NCI-H1694 treated with DMSO at 0.1 percent for 48 hours (cell line): ENCODE measurements around the gene RBM39.
"Not testable (repeated sequence)": the region's sequence is repeated elsewhere in the genome, so short reads cannot be mapped to it uniquely, and the experiment has no call there.

ENCODE experiments used
- DNase-seq: peaks from one replicate; lab custom pipeline; 2025; lab: John Stamatoyannopoulos, UW

The RBM39 gene

DNA sequence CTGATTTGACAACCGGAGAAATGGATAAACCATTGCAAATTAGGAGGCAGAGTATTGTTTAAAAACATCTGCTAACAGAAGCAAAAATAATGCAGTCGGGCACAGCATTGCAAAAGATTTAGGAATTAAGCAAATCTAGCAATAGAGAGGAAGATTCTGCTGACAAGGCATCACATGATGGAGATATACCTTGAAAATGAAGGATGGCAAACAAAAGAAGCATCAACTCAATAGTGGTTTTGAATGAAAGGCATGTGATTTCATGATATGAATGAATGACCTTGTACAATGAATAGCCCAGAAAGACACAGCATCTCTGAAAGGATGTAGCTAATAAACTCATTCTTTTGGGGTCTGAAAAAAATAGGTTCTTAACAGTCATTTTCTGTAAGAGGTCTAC is 8.6 kb upstream of the RBM39 start:
- no peak for DNase-seq

DNA sequence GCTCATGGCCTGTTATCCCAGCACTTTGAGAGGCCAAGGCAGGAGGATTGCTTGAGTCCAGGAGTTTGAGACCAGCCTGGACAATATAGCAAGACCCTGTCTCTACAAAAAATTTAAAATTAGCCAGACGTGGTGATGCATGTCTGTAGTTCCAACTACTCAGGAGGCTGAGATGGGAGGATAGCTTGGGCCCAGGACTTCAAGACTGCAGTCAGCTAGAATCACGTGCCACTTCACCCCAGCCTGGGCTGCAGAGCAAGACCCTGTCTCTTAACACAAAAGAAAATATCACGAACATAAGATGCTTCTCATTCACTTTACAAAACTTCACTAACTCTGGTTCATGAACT is 2.4 kb upstream of the RBM39 start:
- DNase-seq: not testable (repeated sequence)

DNA sequence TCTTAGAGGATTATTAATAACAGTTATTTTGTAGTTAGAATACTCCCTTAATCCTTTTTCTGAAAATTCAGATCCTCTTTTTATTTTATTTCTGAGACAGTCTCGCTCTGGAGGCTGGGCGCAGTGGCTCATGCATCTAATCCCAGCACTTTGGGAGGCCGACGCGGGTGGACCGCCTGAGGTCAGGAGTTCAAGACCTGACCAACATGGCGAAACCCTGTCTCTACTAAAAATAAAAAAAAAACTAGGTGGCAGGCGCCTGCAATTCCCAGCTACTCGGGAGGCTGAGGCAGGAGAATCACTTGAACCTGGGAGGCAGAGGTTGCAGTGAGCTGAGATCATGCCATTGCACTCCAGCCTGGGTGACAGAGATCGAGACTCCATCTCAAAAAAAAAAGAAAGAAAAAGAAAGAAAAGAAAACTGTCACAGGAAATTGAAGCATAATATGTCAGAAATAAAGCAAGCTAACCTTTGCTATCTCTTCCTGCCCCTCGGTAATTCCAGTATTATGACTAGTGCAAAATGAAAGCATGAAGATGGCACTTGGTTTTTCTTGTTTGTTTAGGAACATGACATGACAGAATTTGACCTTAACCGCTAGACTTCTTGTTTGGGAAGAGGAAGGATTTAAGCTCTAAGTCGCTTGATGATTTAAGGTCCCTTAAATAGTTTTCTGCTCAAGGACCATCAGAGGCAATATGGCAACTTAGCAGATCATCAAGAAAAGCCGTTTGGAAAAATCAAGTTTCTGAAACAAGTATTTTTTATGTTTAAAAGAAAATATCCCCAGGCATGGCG is 1.8 kb upstream of the RBM39 start:
- DNase-seq: no peak

DNA sequence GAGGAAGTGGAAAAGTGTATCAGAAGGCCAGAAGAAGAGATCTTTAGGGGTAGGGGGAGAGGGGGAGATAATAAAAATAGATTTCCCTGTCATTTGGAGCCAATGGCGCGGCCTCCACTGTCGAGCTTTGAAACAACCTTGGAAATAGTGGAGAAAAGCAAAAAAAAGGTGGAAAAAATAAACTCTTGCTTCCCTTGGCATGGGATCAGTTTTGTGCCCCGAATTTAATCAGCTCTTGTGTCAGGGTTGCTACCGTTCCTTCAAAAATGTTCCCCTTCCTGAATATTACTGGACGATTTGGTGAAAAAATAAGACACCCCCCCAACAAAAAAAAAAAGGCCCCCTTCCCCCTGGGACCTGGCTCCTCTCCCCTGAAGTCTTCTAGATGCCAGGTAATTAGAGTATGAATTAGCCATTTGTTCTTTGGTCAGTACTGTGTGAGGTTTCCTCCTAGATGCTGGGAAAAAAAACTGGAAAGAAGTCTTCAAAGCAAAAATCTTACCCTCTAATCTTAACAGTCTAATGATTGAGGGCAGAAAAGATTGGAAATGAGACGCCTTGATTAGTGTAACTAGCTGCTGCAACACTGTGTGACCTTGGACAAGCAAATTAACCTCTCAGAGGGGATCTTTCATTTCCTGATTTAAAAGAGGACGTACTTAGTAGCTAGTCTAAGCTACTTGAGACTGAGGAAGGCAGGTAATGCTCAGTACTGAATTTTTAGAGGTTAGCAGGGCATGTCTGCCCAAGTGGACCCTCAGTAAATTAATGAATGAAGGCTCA is 872 bp upstream of the RBM39 start:
- DNase-seq: no peak

DNA sequence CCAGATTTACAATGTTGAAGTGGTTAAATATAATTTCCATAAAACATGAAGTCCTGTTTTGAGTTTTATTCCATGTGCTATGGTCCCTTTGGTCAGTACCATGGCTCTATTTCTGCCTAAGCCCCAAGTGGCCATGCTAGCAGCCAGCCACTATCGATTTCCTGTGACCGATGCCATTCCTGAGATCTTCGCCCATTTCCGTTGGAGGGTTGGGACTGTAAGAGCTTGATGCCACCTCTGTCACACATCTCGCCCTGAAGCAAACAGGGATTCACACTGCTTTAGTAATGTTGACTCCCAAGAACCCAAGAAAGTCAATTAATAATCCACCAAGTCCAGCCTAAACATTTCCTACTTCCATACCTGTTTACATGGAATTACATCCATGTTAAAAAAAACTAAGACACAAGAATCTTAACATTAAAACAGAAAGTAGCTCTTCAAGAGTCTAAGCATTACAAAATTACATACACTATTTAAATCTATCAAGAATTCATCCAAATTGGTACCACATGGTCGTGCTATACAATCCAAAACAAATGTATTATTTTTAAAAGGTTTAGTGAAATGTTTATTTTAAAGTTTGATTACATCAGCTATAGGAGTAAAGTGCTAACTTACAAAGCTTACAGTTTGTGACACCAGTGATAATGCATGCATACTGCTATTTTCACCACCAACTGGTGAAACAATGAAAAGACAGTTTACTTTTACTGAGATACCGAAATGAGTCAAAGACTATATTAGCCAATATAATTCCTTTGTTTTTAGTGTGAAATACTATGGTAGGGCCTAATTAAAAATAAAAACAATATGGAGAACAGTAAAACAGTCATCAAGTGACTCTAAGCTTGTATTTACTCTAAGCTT is 2.5 kb downstream of the RBM39 start:
- DNase-seq: no peak

DNA sequence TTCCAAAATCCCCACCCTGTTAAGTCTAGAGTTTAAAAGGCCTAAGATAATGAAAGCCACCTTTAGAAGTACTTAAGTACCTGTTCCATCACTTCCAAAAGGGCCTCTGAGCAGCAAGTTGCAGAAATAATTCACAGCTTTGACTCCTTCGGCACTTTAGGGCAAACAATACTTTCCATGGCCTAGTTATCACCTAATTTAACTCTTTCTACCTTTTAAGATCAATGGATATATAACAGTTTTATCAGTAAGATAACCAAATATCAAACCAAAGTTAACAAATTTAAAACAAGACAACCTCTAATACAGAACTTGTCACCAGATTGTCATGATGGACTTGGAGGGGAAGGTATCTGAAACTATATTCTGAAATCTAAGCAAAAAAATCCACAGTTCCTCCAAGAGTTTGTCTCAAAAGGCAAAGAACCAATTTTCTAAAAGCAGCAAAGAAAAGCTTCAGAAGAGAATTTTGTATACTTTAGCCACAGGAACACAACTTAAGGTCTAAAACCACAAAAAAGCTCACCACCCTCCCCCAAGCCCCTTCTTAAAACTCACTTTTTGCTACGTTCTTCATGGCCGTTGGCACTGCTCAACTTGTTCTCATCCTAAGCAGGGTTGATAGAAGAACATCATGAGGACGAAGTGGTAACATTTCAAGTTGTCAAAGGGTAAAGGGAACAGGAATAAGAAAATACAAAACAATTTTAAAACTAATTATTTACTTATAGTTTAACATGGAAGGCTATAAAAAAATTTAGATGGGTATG is 3.5 kb downstream of the RBM39 start:
- DNase-seq: no peak

DNA sequence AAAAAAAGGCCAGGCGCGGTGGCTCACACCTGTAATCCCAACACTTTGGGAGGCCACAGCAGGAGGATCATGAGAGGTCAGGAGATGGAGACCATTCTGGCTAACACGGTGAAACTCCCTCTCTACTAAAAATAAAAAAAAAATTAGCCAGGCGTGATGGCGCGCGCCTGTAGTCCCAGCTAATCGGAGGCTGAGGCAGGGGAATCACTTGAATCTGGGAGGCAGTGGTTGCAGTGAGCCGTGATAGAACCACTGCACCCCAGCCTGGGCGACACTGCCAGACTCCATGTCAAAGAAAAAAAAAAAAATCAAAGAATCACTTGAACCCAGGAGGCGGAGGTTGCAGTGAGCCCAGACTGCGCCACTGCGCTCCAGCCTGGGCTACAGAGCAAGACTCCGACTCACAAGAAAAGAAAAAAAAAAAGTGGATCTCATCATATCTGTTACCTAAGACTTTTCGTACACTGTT is 4.2 kb downstream of the RBM39 start:
- DNase-seq: no peak

DNA sequence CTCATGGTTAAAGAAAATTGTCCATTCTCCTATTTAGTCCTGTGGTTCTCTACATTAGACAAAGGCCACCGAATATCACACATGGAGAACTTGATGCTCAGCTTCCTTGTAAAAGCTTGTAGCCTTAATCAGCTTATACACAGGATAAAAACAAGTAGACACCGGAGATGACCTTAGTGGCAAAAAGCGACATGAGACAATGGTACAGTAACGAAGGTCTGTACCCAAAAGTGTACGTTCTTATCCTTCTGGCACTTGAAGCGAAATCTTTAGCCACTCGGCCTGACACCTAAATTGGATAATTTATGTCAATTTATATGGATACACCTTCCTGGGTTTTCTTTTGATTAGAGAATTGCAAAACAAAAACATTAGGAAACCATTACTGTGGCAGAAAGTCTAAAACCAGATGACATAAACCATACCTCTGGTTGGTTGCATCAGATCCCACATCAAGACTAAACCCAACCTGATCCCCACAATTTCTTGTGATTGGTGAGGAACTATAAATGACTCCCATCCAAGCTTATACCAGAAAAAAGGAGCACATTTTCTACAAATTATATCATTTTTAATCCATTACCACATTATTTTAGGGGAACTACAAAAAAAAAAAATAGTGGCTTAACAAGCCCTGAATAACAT is 6.1 kb downstream of the RBM39 start:
- DNase-seq: no peak

DNA sequence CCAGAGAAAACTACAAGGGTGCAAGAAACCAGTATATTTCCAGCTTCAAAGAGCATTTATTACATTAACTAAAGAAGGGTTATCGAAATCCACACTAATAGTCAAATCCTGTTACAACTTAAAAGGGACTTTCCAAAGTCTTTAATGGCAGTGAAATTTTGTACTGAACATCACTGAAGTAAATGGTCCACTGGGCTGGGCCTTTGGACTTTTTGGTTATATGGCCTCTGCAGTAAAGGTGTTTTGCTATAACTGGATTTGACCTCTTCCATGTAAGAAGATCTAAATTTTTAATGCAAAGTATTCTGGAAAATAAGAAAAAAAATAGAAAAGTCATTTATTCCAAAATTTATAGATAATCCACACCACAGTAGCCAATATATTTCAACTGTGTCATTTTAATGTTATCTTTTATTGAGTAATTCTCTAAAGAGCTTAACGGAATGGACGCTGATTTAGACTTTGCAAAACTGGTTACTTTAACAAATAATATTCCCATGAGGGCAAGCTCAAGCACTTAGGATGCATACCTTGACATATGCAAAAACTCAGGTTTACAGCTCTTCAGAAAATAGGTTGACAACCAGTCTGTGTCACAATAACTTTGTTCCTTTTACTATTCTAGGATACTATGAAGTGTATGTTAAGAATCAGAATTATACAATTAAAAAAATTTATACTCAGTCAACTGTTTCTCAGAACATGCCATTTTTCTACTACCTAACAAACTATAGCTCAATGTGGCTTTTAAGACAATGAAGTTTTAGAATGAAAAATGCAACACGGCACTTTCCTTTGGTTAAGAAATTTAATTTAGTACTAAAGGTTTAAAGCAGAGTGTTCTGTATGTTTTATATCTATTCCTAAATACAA is 7.0 kb downstream of the RBM39 start:
- no peak for DNase-seq

DNA sequence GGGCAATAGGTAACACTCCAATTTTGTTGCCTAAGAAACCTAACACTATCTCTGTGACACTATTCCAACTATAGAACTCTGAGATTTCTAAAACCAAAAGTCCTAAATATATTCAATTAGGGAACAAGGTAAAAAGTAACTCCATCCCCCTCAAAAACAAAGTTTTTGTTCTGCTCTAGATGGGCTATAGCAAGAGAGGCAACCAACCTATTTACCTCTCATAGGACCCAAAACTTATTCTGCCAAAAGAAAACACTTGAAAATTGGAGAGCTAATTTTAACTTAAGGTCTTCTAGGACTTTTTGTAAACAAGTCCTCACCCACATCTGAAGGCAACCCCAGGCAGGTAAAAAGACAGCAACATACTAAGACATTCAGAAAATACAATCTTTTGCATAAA is 7.7 kb downstream of the RBM39 start:
- no peak for DNase-seq

DNA sequence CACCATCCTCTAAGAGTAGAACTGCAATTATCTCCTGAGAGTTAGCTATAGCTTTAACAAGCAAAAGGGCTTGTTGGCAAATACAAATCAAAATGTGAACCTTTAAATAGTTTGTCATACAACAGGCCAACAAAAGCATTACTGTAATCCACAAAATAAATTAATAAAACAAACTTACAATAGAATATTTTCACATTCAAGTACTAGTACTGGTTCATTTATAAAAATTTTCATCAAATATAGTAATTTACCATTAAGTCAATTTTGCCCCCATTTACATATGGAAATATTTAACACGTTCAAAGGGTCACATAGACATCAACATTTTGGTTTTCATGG is 9.4 kb downstream of the RBM39 start:
- no peak for DNase-seq

DNA sequence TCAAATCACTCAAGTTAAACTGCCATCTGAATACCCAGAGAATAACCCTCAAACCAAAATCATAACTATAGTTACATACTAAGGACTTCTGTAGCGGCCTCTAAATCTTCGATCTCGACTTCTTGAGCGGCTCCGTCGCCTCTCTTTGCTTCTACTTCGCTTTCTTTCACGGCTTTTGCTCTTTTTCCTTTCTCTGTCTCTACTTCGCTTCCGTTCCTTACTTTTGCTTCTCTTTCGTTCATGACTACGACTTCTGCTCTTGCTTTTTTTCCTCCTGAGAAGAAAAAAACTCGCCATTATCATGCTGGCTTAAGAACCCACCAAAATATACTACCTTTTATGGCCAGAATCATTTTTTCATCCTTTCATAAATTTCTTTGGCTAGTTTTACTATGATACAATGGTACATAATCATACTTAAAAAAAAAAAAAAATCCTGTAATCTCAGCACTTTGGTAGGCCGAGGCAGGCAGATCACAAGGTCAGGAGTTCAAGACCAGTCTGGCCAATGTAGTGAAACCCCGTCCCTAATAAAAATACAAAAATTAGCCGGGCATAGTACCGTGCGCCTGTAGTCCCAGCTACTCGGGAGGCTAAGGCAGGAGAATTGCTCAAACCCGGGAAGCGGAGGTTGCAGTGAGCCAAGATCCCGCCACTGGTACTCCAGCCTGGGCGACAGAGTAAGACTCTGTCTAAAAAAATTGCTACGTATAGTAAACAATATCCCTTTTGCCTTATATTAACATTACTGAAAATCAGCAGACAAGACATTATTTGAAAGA is 10.0 kb downstream of the RBM39 start:
- DNase-seq: no peak

DNA sequence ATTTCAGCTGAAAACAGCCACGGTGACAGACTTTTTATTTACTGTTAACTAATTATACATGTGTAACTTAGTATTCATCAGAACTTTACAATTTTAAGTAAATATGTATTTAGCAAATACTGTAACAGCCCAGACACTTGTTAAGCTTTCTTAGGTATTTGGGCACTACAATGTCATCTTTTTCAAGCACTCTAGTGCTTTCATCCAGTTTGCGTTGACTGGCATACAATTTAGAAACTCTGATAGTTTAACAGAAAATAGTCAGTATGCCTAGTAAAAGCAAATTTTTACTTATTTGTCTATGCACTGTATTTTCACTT is 10.6 kb downstream of the RBM39 start:
- DNase-seq: no peak

DNA sequence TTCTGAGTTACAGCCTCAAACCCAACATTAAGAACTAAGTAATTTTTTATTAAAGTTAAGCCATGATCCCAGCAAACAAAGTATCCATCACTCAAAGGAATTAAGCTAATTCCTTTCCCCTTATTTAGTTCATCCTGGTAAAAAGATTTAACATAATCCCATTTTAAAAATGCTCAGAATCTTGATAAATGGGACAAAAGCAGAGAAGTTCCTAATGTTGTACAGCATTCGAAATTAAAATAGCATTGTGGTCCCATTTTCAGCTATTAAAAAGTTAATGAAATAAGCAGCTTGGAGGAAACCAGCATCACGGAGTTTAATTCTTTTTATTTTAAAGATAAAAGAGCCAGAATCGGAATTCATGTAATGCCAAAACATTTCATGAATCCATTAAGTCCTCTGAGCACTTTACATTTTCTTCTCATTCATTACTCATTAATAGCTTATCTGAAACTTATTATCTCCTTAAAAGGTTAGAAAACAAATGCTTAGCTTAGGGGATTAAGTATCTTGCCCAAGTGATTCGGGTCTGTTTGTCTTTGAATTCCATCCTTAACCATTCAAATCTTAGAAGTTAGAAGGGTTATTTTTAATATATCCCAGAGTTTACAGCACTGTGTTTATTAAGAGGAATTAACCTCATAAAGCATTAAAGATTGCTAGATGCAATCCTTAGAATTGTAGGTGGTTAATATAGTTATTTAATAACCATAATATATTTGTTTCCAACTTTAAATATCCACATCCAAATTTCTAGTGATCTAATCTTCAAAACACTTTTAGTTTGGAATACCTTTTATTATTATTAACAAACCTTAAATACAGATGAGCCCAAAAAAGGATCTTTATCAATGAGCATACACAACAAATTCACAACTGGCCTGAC is 11.2 kb downstream of the RBM39 start:
- DNase-seq: no peak

DNA sequence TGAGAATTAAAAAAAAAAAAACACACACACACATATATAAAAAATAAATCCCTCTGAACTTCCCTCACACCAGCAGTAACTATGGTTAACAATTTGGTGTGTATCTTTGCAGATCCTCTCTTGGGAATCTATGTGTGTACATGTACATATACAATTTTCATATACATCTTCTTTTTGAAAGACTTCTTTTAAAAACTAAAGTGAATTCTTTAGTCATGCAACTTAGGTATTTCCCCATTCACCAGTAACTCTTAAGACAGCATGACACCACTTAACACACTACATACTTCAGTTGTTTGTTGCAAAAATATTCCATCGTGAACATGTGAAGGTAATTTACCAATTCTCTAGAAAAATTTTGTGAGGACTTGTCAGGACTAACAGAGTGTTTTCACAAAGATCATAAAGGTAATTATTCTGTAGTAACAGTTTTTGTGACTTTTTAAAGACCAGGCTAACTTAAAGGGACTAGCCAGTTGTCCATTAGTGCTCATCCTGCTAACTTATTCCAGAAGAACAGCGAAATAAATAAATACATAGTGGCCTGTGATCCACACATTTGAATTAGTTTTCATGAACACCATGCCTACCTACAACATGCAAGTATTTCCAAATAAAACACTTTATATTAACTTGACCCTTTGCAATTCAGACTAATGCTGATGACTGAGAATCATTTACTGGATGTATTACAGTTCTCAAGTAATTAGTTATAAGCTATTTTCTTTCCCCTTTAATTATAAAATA is 12.1 kb downstream of the RBM39 start:
- no peak for DNase-seq

DNA sequence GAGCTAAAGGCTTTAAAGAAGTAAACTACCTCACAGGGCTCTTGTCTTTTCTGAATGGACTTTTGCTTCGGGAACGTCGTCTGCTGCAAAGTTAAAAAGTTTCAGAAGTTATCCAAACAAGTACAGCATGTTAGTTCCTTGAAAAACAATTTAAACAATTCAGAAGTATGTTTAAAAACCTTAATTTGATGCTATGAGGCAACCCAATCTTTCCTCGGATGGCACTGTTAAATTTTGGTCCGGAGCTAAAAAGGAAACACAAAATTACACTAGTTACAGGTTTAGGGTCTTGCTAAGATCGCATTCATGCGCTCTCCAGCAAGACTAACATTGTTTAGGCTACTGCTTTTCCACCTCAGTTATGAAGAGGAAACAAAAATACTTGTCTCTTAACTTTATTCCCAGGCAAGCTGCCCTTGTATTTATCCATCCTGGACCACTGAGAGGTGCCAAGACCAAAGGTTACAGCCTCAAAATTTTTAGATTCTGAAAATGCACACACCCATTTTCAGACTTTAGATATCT is 12.7 kb downstream of the RBM39 start:
- DNase-seq: no peak

DNA sequence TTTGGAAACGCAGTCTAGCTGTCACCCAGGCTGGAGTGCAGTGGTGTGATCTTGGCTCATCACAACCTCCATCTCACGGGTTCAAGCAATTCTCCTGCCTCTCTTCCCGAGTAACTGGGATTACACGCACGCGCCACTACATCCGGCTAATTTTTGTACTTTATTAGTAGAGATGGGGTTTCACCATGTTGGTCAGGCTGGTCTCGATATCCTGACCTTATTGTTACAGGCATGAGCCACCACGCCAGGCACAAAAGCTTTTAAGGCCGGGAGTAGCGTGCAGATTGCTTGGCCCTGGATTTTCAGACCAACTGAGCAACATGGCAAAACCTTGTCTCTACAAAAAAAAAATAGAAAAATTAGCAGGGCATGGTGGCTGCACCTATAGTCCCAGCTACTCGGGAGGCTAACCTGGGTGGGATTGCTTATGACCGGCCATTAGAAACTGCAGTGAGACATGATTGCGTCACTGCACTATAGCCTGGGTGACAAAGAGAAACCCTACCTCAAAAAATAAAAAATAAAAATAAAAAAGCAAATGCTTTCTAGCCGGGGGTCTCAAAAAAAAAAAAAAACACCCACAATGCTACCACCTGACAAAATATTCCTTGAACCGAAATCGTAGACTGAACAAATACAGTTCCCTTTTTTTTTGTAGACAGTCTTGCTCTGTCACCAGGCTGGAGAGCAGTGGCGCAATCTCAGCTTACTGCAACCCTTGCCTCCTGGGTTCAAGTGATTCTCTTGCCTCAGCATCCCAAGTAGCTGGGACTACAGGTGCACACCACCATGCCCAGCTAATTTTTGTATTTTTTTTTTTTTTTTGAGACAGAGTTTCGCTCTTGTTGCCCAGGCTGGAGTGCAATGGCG is 15.0 kb downstream of the RBM39 start:
- no peak for DNase-seq
